ENCODE results near the gene ZNF521.

- TF ChIP-seq CTCF (IDR thresholded peaks at IDR 0.05) (no peak), POLR2A (IDR thresholded peaks at IDR 0.05) (no peak)
These were observed 230.5 kb downstream of the ZNF521 start for GRCh38 chr18:25121442-25121841.

All from thyroid gland (tissue), 4 donors.